Activated naive CD4-positive, alpha-beta T cell treated with Interleukin-2 at 50 U/mL for 16 hours (primary cell): ENCODE data around the gene NELFCD.
A peak's percentile ranks its signal among the peaks of the same experiment; 100 is the strongest.
"Not testable (repeated sequence)": the region's sequence is repeated elsewhere in the genome, so short reads cannot be mapped to it uniquely, and the experiment has no call there.

Experiments used
- DNase-seq: peaks from one replicate; pipeline ENCODE4 v3.0.0-alpha.2; 2020

Gene NELFCD

DNA sequence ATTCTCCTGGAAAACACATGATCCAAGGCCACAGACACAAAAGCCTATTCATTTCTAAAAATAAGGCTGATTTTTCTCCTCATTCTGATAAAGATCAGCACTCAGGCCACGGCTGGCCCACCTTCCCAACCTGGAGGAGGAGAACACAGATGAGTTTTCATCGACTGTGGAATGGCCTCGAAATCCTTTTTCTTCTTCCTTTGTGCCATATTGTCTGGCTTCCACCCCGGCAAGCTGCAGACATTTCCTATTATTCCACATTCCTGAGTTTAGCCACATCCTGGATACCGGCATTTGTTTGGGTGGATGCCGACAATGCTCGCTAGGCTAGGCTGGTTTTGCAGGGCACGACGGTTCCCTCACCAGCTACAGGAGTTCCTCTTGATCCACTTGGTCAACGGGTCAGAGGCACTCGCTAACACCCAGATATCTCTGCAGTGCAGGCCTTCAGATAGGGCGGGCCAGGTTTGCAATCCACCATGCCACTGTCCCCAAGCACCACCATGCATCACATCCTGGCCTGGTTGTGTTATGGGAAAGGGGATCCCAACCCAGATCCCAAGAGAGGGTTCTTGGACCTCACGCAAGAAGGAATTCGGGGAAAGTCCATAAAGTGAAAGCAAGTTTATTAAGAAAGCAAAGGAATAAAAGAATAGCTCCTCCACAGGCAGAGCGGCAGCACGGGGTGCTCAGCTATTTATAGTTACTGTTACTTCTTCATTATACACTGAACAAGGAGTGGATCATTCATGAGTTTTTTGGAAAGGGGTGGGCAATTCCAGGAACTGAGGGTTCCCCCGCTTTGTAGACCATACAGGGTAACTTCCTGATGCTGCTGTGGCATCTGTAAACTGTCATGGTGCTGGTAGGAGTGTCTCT is 30.2 kb downstream of the NELFCD start:
- no peak for DNase-seq

DNA sequence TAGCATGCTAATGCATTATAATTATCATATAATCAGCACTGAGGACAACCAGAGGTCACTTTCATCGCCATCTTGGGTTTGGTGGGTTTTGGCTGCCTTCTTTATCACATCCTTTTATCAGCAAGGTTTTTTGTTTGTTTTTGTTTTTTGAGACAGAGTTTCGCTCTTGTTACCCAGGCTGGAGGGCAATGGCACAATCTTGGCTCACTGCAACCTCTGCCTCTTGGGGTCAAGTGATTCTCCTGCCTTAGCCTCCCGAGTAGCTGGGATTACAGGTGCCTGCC is 30.8 kb downstream of the NELFCD start:
- not testable (repeated sequence) for DNase-seq

GRCh38 chr20:59013031-59013951 is 32.2 kb downstream of the NELFCD start:
- no peak for DNase-seq

- DNase-seq, result no peak
These were observed 33.0 kb downstream of the NELFCD start for GRCh38 chr20:59013959-59014608.

DNA sequence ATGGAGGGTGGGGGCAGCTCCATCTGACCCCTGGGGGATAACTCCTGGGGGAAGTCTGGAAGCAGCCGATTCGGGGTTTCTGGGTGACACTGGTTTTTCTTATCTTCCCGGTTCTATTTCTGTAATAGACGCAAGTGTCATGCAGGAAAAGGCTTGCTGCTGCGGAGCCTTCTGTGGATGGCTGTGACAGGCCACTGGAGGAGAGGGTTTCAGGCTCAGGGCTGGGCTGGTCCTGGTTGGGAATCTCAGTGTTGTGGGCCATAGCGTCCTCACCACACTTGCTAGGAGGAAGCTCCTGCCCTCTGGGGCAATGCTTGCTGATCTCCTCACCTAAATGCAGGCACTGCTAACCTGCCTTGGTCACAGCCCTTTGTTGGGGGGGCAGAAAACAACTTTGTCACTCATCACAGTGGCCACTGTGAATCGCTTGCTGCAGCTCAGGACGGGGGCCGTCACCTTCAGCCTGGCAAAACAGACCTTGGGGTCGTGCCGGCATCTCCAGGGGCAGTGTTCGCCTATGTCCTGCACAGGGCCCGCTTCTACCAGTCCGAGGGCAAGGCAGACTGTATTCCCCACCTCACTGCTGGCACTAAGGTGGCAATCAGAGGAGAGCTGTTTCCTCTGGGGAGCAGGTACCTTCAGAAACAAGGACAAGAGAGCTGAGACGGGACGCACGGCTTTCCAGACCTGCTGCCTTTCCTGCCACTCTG is 33.8 kb downstream of the NELFCD start:
- no peak for DNase-seq

DNA sequence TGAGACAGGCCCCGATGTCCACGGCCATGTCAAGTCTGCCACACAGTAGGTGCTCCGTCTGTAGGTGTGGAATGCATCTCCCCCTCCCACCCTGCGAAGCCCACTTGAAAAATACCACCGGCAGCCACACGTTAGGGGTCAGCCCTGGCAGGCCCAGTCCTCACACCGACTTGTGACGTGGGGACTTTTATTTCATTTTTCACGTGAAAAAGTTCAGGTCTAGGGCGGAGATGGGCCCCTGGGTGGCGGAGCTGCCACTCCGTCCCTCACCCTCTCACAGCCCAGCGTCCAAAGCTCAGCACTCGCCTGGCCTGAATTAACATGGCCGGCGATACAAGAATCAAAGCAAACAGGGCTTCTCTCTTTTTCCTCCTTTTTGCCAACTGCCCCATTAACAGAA is 34.4 kb downstream of the NELFCD start:
- no peak for DNase-seq

GRCh38 chr20:59015812-59016711 is 35.0 kb downstream of the NELFCD start:
- no peak for DNase-seq

DNA sequence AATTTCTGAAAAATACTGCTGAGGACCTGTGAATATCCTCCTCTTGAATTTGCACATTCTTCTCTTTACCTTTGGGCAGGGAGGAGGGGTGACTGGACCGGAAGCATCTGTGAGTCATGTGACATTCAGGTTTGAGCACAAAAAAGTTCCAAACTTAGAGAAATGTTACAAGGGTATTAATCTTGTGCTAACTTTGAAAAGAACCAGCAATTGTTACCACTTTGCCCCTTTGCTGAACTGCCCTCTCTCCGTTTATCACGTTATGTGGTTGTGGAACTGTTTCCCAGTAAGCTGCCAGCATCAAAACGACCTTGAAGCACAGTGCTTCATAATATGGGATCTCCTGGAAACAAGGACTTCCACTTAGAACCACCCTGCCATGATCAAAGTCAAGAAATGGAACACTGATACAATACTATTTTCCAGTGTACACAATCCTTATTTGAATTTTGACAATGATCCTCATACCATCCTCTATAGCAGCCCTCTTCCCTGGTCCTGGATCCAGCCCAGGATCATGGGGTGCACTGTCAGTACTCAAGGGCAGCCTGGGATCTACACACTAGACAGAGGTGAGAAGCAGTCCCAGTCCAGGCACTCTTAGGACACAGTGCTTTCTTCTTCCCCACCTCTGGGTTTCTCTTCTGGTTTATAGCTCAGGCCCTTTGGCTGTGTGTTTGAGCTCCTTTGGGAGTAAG is 35.9 kb downstream of the NELFCD start:
- peak; percentile 20 for DNase-seq

- no peak for DNase-seq
These were observed 36.6 kb downstream of the NELFCD start for GRCh38 chr20:59017493-59018231.

GRCh38 chr20:59018817-59019216 is 37.8 kb downstream of the NELFCD start:
- no peak for DNase-seq

DNA sequence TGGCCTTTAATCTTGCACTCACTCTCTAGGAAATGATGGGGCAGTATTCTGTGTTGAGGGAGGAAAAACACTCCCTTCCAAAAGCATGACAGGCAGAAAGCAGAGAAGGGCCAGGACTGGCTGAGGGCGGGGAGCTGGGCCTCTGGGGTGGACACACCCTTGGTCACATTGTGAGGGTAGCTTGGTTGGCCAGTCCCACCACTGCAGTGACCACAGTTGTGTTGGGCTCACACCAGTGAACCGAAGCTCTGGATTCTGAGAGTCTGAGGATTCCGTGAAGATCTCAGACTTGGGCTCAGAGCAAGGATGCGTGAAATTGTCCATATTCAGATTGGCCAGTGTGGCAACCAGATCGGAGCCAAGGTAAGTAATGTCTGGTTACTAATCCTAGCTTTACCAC is 38.2 kb downstream of the NELFCD start, which contains the start of gene TUBB1:
Gene TUBB1, plus strand, starts transcription at position 213 of the 400 bp plus-strand sequence. Its CDS starts 94 bp downstream, at position 307.
- DNase-seq, result no peak

DNA sequence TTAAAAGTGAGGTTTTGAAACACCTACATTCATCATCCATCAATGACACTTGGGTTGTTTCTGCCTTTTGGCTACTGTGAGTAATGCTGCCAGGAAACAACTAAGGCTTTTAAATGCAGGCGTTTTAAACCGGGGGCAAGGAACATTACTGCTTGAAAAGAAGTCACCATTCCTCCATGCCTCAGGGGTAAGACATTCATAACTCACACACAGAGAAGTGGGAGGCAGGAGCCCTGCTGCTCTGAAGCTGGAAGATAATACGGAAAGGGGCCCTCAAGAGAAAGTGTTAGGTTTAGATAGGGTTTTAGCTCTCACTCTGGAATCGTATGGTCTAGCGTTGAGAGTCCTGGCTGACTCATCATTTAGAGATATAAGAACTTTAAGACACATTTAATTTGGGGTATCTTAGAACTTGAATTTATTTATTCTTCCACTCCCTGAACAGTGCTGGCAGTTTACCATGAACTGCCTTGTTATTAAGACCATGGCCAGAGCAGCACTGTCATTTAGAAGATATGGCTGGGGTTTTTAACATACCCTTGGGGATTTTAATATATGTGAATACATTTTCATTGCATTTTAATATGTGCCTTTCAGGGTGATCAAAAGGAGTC is 40.0 kb downstream of the NELFCD start:
- no peak for DNase-seq

DNA sequence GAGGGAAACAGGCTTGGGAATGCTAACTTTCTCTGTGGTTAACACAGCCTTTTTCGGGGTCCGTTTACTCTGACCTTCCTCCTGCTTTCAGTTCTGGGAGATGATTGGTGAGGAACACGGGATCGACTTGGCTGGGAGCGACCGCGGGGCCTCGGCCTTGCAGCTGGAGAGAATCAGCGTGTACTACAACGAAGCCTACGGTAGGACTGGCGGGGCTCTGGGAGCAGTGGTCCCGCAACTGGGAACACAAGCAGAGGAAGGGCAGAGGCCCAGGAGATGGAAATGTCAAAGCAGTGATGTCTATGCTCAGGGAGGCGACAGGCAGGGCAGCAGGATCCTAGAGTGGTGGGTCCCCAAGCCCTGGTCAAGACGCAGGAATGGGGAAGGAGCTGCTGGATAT is 41.7 kb downstream of the NELFCD start:
- DNase-seq, result no peak

- no peak for DNase-seq
These were observed 42.6 kb downstream of the NELFCD start for GRCh38 chr20:59023616-59024015.

- no peak for DNase-seq
These were observed 43.1 kb downstream of the NELFCD start for GRCh38 chr20:59024111-59024530.

GRCh38 chr20:59025086-59025485 is 44.0 kb downstream of the NELFCD start:
- DNase-seq, result no peak

DNA sequence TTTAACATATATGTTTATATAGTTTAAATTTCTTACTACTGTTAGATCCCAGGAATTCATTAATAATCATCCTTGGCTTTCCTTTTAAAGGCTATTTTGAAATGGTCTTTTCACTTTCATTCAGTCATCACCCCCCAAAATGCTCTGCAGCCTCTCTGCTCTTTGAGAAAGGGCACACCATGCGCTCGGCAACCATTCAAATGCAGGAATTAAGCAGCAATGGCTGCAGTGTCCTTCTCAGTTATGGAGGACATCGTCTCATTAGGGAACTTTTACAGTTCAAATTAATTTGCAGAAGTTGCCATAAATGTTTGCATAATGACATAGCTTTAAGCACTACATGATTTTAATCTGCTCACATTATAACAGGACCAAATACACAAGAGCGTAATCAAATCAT is 44.5 kb downstream of the NELFCD start:
- no peak for DNase-seq

GRCh38 chr20:59026904-59027740 is 46.1 kb downstream of the NELFCD start:
- DNase-seq, result no peak
